ENCODE measurements around the gene KLHDC7A.
"Not testable (repeated sequence)": the region's sequence is repeated elsewhere in the genome, so short reads cannot be mapped to it uniquely, and the experiment has no call there.

The KLHDC7A gene

DNA sequence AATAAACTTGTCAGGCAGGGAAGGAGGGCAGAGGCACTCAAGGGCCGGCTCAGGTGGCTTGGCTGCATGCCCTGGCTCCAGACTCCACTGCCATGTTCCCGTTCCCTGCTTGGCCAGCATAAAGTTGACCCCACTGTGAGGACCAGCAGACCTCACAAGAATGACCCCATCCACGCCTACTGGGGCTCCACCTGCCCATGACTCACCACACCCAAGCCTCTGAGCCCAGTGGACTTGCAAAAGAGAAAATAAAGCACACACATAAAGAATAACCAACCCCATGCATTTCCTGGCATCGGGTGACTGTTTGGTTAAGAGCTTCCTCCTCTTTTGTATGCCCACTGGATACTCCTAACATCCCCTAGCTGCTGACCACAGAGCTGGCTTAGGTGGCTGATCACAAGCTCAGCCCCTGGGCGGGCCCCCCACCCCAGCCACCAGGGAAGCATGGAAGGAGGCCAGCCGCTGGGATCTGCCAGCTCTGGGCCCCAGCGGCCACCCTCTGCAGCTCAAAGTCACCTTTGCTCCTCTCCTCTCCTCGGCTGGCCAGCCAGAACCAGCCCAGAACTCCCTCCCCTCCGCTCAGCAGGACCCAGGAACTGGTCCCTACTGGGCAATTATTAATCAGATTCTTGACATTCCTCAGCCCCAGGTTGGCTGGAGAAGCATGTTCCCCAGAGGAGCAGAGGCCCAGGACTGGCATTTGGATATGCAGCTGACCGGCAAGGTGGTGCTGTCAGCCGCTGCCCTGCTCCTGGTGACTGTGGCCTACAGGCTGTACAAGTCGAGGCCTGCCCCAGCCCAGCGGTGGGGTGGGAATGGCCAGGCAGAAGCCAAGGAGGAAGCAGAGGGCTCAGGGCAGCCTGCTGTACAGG, at the start of gene KLHDC7A:
Gene KLHDC7A (plus strand): TSS at position 616 of the 875 bp plus-strand sequence. CDS start 52 bp downstream, at position 668.
- no peak for DNase-seq

DNA sequence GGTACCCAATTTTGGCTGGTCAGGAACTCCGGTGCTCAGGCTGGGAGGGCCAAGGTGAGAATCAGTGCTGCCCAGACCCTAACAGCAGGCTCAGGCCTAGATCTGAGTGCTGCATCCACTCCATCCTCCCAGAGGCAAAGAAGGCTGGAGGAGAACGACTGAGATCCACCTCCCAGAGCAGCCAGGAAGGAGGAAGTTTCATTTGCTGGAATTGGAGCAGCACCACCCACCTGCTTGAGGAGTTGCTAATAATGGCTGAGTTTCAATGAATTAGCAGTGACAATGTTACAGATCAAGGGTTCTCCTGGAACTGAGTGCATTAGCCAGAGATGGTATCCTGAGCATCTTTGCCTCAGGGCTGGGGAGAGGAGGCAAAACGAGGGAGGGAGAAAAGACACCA, 46.7 kb upstream of the KLHDC7A start:
- DNase-seq: no peak

DNA sequence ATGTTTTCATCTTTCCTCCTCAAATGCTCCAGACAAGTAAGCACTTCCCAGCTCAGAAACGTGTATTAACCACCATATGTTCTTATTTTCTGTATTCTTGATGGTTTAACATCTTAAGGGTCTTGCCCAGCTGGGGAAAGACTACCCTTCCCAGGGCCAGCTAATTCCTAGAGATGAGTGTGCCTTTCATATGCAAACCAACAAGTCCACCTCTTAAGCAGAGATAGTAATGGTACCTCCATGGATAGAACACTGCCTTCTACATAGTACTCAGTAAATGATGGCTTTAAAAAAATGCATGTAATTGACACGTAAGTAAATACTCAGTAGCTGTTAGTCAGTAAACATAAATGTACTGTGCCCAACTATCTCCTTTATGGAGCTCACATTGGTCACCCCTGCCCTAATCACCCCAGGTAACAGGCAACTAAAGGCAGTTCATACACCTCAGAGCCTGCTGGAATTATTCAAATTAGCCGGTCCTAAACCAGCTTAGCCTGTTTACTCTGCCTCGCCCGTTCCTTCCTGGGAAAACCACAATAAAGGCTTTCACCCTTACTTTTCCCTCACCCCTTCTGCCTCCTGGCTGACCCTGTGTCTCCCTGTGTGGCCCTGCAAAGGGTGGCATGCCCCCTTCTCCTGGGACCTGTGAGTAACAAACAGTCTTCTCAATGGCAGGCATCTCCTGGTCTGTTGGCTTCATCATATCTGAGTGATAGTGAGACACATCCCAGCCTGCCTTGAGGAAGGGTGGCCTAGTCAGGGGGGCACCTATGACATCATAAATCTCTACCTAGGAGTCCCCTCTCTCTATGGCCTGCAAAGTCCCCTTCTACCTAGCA, 40.1 kb upstream of the KLHDC7A start:
- no peak for DNase-seq

DNA sequence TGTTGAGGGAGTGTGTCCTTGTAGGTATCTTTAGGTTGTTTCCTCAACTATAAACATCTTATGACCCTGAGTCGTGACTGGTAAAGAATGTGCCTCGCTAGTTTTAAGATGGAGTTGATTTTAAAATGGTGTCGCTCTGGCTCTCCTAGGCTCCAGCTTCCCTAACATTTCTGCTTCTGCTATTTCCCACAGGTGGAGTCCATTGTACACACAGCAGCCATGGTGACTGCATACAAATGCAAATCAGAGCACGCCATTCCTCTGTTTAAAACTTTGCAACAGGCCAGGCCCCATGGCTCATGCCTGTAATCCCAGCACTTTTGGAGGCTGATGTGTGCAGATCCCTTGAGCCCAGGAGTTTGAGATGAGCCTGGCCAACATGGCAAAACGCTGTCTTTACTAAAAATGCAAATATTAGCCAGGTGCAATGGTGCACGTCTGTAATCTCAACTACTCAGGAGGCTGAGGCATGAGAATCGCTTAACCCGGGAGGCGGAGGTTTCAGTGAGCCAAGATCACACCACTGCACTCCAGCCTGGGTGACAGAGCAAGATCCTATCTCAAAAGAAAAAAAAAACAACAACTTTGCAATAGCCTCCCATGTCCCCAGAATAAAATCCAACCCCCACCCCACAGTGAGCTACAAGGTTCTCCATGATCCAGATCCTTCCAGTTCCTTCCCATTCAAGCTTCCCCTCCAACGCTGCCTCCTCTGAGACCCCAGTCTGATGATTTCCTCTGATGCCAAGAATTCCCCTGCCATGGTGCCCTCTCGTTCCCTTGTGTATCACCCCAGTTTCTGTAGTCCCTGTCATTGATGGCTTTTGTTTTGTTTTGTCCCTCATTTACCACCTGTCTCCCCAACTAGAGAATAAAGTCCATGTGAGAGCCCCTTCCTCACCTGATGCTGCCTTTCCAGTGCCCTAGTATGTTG, 36.9 kb upstream of the KLHDC7A start:
- no peak for DNase-seq

DNA sequence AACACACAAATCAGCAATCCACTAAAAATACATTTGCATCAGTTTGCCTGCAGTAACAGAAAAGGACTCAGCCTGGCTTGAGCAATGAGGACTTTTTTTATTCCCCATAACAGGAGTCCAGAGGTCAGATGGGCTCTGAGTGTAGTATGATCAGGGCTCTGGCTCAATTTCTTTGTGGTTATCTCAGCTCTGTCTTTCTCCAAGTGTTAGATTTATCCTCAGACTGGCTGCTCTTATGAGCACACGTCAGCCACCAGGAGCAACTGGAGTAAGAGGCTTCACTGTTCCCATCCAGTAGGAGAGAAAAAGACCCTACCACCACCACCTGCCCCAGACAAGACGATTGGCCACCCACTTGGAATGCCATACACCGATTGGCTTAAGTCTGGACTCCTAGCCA, 36.2 kb upstream of the KLHDC7A start:
- no peak for DNase-seq

DNA sequence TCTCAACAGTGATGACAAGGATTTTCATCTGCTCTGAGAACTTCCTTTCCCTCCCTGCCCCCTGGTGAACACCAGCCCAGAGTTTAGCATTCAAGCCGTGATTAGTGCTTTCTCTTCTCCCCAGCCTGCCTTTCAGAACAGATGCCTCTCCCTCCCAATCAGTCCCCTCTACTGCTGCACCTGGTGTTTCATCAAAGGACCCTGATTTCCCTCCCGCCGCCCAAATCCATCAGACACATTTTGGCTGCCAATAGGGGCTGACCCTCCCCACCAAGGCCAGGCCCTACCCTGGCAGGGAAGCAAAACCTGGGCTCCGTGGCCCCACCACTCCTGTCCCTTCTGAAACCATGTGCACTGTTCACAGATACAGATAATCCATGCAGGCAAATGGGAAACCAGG, 34.0 kb upstream of the KLHDC7A start:
- no peak for DNase-seq

DNA sequence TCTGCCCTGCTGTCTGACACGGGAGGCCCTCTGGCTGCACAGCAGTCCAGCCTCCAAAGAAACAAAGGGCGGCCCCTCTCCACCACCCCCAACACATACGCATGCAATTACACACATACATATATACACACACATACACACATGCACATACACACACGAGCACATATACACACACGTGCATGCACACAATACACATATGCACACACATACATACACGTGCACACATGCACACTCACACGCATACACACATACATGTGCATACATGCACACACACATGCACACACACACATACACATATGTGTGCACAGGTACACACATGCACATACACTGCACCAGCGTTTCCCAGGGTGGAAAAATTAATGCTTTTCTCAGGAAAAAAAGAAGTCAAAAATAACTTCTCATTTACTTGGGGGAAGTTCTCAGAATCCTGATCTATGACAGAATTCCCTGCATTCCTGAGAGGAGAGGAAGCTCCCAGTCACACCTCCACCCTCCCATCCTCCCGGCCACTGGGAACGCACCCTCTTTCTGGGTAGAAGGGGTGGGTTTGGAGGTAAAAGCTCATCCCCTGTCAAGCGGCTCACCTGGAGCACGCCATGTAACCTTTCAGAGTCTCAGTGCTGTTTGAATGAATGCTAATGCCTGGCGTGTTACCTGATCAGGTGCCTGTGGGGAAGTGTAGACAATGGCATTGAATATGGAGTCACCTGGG, 33.1 kb upstream of the KLHDC7A start:
- no peak for DNase-seq

DNA sequence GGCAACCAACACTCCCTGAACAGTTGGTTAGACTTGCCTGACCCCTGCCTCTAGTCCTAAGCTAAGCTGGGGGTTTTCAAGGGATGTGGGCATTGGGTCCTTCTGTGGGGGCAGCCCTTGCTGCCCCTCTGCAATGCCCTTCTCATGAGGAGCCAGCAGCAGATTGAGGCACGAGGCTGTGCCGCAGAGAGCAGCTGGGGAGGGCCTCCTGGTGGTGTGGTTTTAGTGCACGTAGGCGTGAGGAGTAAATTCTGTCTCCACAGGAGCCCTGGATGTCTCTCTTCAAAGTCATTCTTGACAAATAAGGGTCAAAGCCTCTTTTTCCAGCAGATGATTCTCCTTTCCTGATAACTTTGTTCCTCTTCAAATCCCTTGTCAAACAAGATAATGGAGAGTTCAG, 31.8 kb upstream of the KLHDC7A start:
- no peak for DNase-seq

DNA sequence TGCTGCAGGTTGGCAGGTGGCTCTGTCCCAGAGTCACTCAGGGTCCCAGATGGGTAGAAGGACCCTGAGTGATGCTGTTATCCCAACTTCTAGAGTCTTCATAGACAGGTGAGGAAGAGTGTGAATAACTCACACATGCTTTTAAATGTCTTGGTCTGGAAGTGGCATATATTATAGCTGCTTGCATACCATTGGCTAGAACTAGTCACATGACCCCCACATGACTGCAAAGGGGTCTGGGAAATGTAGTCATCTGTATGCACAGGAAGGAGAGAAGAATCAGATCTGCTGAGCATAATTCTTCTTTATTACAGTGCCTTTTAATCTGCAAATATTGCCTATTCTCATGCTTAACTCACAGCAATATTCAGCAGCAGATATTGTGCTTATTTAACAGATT, 28.2 kb upstream of the KLHDC7A start:
- peak in 1 of 2 experiments; percentile 13 for DNase-seq

DNA sequence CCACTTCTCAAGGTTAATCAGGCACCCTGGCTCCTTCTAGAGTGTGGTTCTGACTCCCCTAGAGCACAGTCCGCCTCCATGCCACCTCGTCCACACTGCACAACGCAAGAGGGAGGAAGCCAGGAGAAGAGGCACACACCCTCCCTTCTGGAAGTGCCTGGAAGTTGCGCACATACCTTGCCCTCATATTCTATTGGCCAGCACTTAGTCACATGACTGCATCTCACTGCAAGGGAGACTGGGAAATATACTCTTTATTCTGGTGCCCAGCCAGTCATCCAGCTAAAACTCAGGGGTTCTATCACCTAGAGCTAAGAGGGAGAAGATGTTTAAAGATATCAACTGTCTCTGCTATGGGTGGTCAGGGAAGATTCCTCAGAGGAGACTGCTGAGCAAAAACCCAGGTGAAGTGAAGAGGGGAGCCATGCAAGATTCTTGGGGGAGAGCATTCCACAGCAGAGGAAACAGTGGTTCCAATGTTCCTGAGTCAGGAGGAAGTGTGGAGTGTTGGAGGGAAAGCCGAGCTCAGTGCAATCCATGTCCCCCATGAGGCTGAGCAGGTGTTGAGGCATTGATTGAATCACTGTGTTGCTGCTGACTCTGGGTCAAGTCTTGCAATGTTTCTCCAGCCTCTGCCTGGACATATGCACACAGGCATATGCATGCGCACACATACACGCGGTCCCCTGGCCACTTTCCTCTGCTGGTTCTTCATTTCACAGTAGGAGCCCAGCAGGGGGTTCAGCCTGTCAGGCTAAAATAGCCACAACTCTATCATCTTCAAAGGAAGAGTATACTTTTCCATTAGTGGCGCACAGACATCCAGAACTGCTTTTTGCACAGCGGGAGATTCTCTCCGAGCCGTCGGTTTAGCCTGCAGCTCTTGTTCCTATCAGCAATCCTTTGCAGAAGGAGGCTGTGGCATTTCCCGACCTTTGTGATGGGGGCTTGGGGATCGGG, 22.3 kb upstream of the KLHDC7A start:
- no peak for DNase-seq

DNA sequence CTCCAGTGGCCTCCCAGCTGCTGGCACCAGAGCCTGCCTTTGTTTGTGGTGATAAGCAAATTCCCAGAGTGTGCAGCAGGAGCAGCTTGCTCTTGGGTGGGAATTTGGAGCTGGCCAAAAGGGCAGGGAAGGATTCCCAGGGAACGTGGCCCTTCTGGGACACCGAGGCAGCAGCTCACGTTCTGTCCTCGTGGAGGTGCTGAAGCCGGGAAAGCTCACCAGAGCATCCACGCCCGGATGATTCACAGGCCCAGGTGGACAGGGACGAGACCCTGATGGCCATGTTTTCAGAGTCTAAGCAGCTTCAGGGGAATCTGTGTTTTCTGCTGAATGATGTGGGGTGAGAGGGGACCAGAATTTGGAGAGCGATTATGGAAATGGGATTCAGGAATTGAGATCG, 19.1 kb upstream of the KLHDC7A start:
- DNase-seq: no peak

DNA sequence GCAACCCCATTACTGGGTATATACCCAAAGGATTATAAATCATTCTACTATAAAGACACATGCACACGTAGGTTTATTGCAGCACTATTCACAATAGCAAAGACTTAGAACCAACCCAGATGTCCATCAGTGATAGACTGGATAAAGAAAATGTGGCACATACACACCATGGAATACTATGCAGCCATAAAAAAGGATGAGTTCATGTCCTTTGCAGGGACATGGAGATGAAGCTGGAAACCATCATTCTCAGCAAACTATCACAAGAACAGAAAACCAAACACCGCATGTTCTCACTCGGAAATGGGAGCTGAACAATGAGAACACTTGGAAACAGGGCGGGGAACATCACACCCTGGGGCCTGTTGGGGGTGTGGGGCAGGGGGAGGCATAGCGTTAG, 18.2 kb upstream of the KLHDC7A start:
- not testable (repeated sequence) for DNase-seq

DNA sequence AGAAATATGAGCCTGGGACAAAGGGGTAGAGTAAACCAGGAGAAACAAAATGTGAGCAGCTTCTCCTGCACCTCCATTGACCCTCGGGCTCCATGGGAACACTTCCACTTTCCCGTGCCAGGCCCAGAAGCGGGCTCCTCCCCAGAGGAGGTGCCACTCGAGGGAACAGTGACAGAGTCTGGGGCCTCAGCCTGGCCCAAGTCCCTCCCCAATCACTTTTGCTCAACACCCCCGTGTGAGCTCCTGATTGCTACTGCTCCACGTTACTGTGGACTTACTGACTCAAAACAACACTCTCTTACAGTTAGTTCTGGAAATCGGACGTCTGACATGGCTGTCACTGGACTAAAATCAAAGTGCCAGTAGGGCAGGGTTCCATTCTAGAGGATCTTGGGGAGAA, 17.7 kb upstream of the KLHDC7A start:
- DNase-seq: no peak

DNA sequence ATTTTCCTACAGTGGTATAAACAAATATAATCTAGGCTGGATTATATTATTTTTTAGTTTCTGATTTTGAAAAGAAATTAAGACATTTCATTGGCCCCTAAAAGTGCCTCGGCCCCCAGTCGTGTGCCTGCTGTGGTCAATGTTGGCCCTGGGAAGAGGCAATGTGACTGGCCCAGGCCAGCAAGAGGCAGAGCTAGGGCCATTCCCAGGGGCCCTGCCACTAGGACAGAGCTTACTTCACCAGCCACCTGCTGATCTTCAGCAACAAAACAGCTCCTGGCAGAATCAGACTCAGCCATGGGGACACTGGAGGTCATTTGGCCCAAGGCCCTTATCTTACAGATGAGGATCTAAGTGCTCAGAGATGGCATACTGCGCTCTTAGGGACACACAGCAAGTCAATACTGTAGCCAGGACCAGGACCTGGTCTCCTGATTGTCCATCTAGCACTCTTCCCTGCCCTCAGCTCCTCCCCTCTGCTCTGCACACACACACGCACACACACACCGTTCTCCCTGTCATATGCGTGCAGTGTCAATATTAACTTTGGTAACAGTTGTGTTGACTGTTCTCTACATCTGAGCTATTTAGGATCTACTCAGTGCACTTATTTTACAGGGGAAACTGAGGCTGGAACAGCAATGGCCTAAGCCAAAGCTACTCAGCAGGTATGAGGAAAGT, 16.6 kb upstream of the KLHDC7A start:
- DNase-seq: no peak

DNA sequence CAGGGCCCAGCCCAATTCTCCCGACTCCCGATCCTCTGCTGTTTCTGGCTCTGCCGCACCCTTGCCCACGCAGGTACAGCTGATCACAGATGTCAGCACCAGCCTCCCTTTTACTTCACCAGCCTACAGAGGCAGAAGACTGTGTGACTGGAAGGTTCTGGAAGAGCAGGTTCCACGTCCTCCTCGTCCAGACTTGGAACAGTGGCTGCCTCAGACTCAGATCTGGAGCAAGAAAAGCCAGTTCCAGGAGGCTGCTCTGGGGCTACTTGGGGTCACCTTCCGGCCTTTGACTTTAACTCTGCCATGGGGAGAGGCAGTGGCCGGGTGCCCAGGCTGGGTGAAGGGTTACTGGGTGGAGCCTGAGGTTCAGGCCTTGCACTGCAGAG, 16.1 kb upstream of the KLHDC7A start:
- DNase-seq: no peak

DNA sequence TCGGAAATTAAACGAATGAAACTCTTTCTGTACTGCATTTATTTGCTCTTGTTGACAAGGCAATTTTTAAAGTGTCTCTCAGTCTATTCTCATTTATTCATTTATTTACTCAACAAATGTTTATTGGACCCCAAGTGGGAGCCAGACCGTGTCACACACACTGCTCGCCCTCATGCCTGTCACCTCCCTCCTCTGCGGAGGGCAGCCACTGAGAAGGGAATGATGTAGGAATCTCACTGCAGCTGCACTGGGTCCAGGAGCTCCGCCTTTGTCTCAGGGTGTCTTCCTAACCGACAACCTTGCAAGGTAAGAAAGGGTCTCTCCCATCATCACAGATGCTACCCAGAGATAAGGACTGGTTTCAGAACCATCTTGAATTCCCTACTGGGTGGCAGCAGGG, 14.1 kb upstream of the KLHDC7A start:
- no peak for DNase-seq

DNA sequence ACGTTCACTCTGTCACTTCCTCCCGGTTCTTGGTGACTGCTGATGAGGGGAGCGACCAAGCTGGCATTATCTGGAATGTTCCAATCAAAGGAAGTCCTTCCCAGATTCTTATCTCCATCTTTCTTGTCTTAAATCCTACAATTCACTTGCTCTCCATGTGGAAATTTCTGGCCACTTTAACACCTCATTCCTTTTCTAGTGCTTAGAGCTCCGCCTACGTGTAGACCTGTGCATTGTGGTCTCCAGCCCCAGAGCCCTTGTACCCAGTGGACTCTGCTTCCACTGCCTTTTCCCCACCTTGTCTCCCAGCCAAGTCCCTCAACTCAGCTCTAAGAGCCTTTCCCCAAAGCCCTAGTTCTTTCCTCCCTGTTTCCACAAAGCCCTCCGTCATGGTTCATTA, 12.2 kb upstream of the KLHDC7A start:
- DNase-seq: no peak

DNA sequence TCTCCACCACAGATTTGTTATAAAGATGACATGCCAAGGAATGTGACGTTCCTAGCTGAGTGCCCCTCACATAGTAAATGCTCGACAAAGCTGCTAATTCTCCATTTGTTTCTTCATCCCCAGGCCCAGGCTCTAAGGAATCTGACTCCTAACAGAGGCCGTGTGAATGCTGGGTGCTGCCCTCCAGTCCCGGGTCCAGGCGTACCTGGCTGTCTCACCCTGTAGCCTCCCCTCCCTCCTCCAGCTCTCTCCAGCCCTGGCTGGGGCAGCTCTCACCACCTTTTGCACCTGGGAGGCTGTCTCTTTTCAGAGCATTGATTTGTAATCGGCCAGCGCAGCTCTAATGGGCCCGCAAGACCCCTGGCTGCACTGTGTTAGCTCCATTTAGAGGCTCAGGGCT, 11.2 kb upstream of the KLHDC7A start:
- DNase-seq: no peak

DNA sequence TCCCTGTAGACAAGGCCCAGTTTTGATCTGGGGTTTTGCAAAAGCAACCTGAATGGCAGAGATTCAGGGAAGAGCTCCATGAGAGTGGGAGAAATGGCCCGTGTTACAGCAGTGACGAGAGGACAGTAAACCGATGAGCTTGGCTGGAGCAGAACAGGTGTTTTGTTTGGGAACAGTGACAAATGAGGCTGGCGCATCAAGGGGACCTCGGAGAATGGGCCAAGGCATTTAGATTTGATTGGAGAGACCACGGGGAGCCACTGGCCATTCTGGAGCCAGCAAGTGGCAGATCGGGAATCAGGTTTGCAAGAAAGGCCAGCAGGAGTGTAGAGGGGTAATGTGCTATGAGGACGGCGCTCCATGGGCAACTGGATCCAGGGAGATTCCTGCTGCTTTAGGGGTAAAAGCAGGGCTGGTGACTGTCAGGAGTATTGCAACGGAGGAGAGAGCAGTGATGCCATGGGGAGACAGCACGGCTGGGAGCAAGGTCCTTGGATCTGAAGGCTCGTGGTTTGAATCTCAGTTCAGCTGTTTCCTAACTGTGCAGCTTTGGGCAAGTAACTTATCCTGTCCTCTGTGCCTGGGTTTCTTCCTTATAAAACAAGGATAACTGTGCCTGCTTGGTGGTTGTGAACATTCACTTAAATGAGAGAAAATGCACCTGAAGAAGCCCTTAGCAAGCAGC, 9.9 kb upstream of the KLHDC7A start:
- no peak for DNase-seq

All from SW 1271 (cell line).